ENCODE data around the gene CTNNA1.

DNA sequence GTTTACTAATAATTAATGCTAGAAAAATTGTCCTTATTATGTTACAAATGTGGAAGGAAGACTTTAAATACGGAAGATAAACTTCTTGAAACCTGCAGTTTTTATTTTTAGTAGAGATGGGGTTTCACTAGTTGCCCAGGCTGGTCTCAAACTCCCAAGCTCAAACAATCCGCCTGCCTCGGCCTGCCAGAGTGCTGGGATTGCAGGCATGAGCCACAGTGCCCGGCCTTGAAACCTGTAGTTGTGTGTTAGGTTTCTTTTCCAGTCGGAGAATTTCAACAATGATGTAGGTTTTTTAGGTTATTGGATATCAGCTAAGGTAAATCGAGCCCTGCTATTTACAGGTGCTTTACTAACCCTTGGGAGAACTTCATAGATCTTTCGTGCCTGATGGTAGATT, 30.8 kb downstream of the CTNNA1 start:
- TF ChIP-seq EZH2phosphoT487 (IDR thresholded peaks at IDR 0.05; ENCODE audit: insufficient read depth, low read depth) (no peak), EZH2 (IDR thresholded peaks at IDR 0.05; ENCODE audit: insufficient read depth, poor library complexity, severe bottlenecking) (no peak)
